HEK293 (cell line): ENCODE results near the gene CDC42BPA.

Experiments
- BCL6B ChIP-seq: fragments of 450-650 bp; formaldehyde crosslinking; IDR thresholded peaks from 2 replicates; pipeline ENCODE4 v1.5.1; 2017; ENCODE audit warnings: missing biosample characterization, missing genetic modification characterization
- CTCF ChIP-seq: fragments of 450-650 bp; formaldehyde crosslinking; IDR thresholded peaks from 2 replicates; pipeline ENCODE4 v1.5.1; 2016; ENCODE audit warnings: missing biosample characterization, missing genetic modification characterization
- GLI2 ChIP-seq: fragments of 450-650 bp; formaldehyde crosslinking; IDR thresholded peaks from 2 replicates; pipeline ENCODE4; 2017; ENCODE audit warnings: missing biosample characterization, missing genetic modification characterization, low read depth, borderline replicate concordance
- ZNF10 ChIP-seq: fragments of 450-650 bp; formaldehyde crosslinking; IDR thresholded peaks from 2 replicates; pipeline ENCODE4 v1.5.1; 2017; ENCODE audit warnings: missing biosample characterization, missing genetic modification characterization
- ZNF132 ChIP-seq: fragments of 450-650 bp; formaldehyde crosslinking; IDR thresholded peaks from 2 replicates; pipeline ENCODE4 v1.5.1; 2017; ENCODE audit warnings: missing biosample characterization, missing genetic modification characterization, borderline replicate concordance
- ZNF146 ChIP-seq: fragments of 450-650 bp; formaldehyde crosslinking; IDR thresholded peaks from 2 replicates; pipeline ENCODE4 v1.5.1; 2016; ENCODE audit warnings: missing biosample characterization, missing genetic modification characterization
- ZNF518A ChIP-seq: fragments of 450-650 bp; formaldehyde crosslinking; conservative IDR thresholded peaks from 2 replicates; pipeline ENCODE4 v1.5.1; 2016; ENCODE audit warnings: low read depth, missing biosample characterization, missing genetic modification characterization
- ZNF521 ChIP-seq: fragments of 450-650 bp; formaldehyde crosslinking; IDR thresholded peaks from 2 replicates; pipeline ENCODE4 v1.5.1; 2017; ENCODE audit warnings: missing biosample characterization, mild to moderate bottlenecking, missing genetic modification characterization
- ZNF530 ChIP-seq: fragments of 450-650 bp; formaldehyde crosslinking; IDR thresholded peaks from 2 replicates; pipeline ENCODE4 v1.5.1; 2016; ENCODE audit warnings: low read depth, missing biosample characterization, missing genetic modification characterization
- ZNF664 ChIP-seq: fragments of 450-650 bp; formaldehyde crosslinking; IDR thresholded peaks from 2 replicates; pipeline ENCODE4 v1.5.1; 2016; ENCODE audit warnings: missing biosample characterization, missing genetic modification characterization
- ZNF677 ChIP-seq: fragments of 450-650 bp; IDR thresholded peaks from 2 replicates; pipeline ENCODE4 v1.5.0; 2018; ENCODE audit warnings: missing biosample characterization, mild to moderate bottlenecking, missing genetic modification characterization, moderate library complexity
- ZNF707 ChIP-seq: fragments of 450-650 bp; formaldehyde crosslinking; IDR thresholded peaks from 2 replicates; pipeline ENCODE4 v1.5.1; 2016; ENCODE audit warnings: missing biosample characterization, missing genetic modification characterization

- no peak for TF ChIP-seq ZNF521
- no peak for TF ChIP-seq CTCF (tag by site-specific recombination)
- TF ChIP-seq BCL6B (tag by site-specific recombination) = no peak
- no peak for TF ChIP-seq ZNF146
- no peak for TF ChIP-seq ZNF707 (tag by site-specific recombination)
- no peak for TF ChIP-seq ZNF10 (tag by site-specific recombination)
- no peak for TF ChIP-seq ZNF664 (tag by site-specific recombination)
- no peak for TF ChIP-seq ZNF677 (tag by site-specific recombination)
- TF ChIP-seq GLI2 (tag by site-specific recombination) = no peak
- no peak for TF ChIP-seq ZNF530 (tag by site-specific recombination)
- TF ChIP-seq ZNF518A (tag by site-specific recombination) = no peak
- no peak for TF ChIP-seq ZNF132
Observed at GRCh38 chr1:227219715-227220292, 98.5 kb downstream of the CDC42BPA start.
